ENCODE measurements around the gene ITK.

GRCh38 chr5:157236423-157236822, 55.8 kb downstream of the ITK start:
- TF ChIP-seq GATA3 (IDR thresholded peaks at IDR 0.05; ENCODE audit: borderline replicate concordance) = no peak
- no peak for TF ChIP-seq POLR2A (IDR thresholded peaks at IDR 0.05; ENCODE audit: low read length)
- no peak for TF ChIP-seq EHMT2 (IDR thresholded peaks at IDR 0.05; ENCODE audit: low read depth)
- TF ChIP-seq BHLHE40 (IDR thresholded peaks at IDR 0.05; ENCODE audit: low read depth, low read length) = no peak
- TF ChIP-seq MYC (IDR thresholded peaks at IDR 0.05; ENCODE audit: borderline replicate concordance, low read length) = no peak
- no peak for TF ChIP-seq CTCF (IDR thresholded peaks at IDR 0.05)
- TF ChIP-seq EP300 (IDR thresholded peaks at IDR 0.05) = no peak
- no peak for TF ChIP-seq ELK1 (IDR thresholded peaks at IDR 0.05; ENCODE audit: low read depth, low read length)
- no peak for TF ChIP-seq HMGXB4 (CRISPR knock-in tag; IDR thresholded peaks at IDR 0.05; ENCODE audit: borderline replicate concordance)
- TF ChIP-seq JUN (IDR thresholded peaks at IDR 0.05) = no peak
- no peak for TF ChIP-seq RFX5 (IDR thresholded peaks at IDR 0.05)
- no peak for TF ChIP-seq MAX (IDR thresholded peaks at IDR 0.05)
- TF ChIP-seq REST (IDR thresholded peaks at IDR 0.05) = no peak
- no peak for TF ChIP-seq SREBF2 (IDR thresholded peaks at IDR 0.05)

All from A549 (cell line).